Measurements from ENCODE around the gene POPDC2.

DNA sequence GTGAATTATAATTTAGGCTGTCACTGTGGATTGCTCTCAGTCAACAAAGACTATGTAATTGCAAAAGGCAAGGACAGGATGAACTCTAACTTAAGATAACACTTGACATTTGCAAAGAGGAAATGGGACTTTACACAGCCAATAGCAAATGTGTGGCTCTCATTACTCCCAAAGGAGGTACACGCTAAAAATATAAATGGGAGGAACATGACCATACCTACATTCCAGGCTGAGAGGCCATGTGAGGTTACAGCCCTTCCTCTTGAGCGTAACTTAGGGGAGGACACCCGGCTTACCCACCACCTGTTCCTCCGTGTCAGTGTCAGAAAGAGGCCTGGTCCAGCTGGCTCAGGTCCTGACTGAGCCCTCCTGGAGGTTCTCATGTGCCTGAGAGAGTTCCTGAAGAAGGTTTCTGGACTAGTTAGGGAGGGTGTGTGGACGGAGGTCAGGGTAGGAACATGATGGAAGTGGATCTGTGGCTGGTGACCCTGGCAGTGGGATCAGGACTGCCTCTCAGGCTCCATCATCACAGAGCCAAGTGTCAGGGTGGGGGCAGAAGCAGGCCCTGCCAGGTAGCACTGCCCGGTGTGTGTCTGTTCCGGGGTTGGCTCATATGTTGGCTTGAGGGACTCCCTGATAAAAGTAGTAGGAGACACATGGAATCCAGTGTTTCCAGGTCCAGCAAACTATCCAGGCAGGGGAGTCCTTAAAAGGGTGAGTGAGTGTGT lies 7.9 kb downstream of the POPDC2 start:
- TF ChIP-seq, protein P1, sequence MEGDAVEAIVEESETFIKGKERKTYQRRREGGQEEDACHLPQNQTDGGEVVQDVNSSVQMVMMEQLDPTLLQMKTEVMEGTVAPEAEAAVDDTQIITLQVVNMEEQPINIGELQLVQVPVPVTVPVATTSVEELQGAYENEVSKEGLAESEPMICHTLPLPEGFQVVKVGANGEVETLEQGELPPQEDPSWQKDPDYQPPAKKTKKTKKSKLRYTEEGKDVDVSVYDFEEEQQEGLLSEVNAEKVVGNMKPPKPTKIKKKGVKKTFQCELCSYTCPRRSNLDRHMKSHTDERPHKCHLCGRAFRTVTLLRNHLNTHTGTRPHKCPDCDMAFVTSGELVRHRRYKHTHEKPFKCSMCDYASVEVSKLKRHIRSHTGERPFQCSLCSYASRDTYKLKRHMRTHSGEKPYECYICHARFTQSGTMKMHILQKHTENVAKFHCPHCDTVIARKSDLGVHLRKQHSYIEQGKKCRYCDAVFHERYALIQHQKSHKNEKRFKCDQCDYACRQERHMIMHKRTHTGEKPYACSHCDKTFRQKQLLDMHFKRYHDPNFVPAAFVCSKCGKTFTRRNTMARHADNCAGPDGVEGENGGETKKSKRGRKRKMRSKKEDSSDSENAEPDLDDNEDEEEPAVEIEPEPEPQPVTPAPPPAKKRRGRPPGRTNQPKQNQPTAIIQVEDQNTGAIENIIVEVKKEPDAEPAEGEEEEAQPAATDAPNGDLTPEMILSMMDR (conservative IDR thresholded peaks at IDR 0.05; ENCODE audit: low read depth, low read length) = no peak
- TF ChIP-seq POLR2A (IDR thresholded peaks at IDR 0.05; ENCODE audit: low read depth, low read length) (no peak), CEBPB (IDR thresholded peaks at IDR 0.05; ENCODE audit: low read depth, low read length) (no peak), RAD21 (IDR thresholded peaks at IDR 0.05; ENCODE audit: low read length) (no peak), MXI1 (IDR thresholded peaks at IDR 0.05; ENCODE audit: borderline replicate concordance, low read depth, low read length) (no peak), FOS (IDR thresholded peaks at IDR 0.05; ENCODE audit: low read depth, low read length) (no peak)
- TF ChIP-seq, protein P2, sequence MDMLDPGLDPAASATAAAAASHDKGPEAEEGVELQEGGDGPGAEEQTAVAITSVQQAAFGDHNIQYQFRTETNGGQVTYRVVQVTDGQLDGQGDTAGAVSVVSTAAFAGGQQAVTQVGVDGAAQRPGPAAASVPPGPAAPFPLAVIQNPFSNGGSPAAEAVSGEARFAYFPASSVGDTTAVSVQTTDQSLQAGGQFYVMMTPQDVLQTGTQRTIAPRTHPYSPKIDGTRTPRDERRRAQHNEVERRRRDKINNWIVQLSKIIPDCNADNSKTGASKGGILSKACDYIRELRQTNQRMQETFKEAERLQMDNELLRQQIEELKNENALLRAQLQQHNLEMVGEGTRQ (IDR thresholded peaks at IDR 0.05; ENCODE audit: low read depth, low read length) = no peak
- TF ChIP-seq, protein P3, sequence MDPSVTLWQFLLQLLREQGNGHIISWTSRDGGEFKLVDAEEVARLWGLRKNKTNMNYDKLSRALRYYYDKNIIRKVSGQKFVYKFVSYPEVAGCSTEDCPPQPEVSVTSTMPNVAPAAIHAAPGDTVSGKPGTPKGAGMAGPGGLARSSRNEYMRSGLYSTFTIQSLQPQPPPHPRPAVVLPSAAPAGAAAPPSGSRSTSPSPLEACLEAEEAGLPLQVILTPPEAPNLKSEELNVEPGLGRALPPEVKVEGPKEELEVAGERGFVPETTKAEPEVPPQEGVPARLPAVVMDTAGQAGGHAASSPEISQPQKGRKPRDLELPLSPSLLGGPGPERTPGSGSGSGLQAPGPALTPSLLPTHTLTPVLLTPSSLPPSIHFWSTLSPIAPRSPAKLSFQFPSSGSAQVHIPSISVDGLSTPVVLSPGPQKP (IDR thresholded peaks at IDR 0.05; ENCODE audit: borderline replicate concordance, low read depth, low read length) = no peak
